B cell (primary cell): ENCODE measurements around the gene CALN1. TPM values are rescaled to one million over a fixed set of nuclear protein-coding genes. Genes with fewer than 3 reads are reported as not detected.

Source experiments
- ATAC-seq: fragments of 200-7000 bp; cut with Tn5 transposase; one replicate; pipeline ENCODE4 v1.10.0; 2021; ENCODE audit warnings: low read depth, mild to moderate bottlenecking, moderate number of reproducible peaks, moderate library complexity
- CTCF ChIA-PET: fragments of 350-600 bp; sonication (Branson Sonifier 250); formaldehyde crosslinking; loops from one replicate; lab custom pipeline; 2021; ENCODE audit warnings: antibody characterized with exemption, inconsistent platforms; lab: Charles Lee
- POLR2A ChIA-PET: fragments of 350-600 bp; sonication (Branson Sonifier 250); formaldehyde crosslinking; loops from one replicate; lab custom pipeline; 2021; ENCODE audit warnings: antibody characterized with exemption; lab: Charles Lee
- DNase-seq: peaks from one replicate; pipeline ENCODE4 v3.0.0; 2013
- H2AFZ ChIP-seq: 2 replicates; pipeline ENCODE4 v1.6.1; 2012; ENCODE audit warnings: mild to moderate bottlenecking, low read depth, low read length; ENCODE audit not compliant: insufficient read depth, poor library complexity, severe bottlenecking
- H3K27ac ChIP-seq, 2 donors: 1 replicate in 1 of 2; 2 replicates in 1 of 2; pipeline ENCODE4 v1.5.1; 2012 to 2013; ENCODE audit warnings: low read length in 2 of 2, mild to moderate bottlenecking in 2 of 2, moderate library complexity in 1 of 2
- H3K27me3 ChIP-seq, 4 experiments: fragments of 200-600 bp in 1 of 4; sonication (generic) in 1 of 4; replicated peaks in 1 of 4; 1 replicate in 2 of 4; 2 replicates in 2 of 4; pipeline versions ENCODE4 v1.6.1 to v1.7.0; 2013 to 2016; ENCODE audit warnings: low read length in 3 of 4, mild to moderate bottlenecking in 2 of 4, mixed read lengths in 1 of 4, moderate library complexity in 1 of 4; ENCODE audit not compliant: insufficient read depth in 4 of 4, control insufficient read depth in 3 of 4; ENCODE audit errors: control extremely low read depth in 1 of 4
- H3K36me3 ChIP-seq, 2 experiments: replicated peaks in 1 of 2; 1 replicate in 1 of 2; 2 replicates in 1 of 2; pipeline versions ENCODE4 v1.6.1 to v1.7.1; 2013; ENCODE audit warnings: low read length in 1 of 2; ENCODE audit not compliant: insufficient read depth in 2 of 2, control insufficient read depth in 1 of 2; ENCODE audit errors: control extremely low read depth in 1 of 2, extremely low read depth in 1 of 2
- H3K4me1 ChIP-seq, 2 donors: fragments of 200-600 bp in 1 of 2; sonication (generic) in 1 of 2; 1 replicate in 1 of 2; 2 replicates in 1 of 2; pipeline versions ENCODE4 v1.5.1 to v1.6.1; 2013 to 2017; ENCODE audit warnings: low read length in 2 of 2; ENCODE audit not compliant: control insufficient read depth in 2 of 2, insufficient read depth in 2 of 2
- H3K4me2 ChIP-seq: replicated peaks from 2 replicates; pipeline ENCODE3; 2012; ENCODE audit warnings: mild to moderate bottlenecking, low read depth, low read length; ENCODE audit not compliant: poor library complexity, severe bottlenecking
- H3K4me3 ChIP-seq, 5 experiments: fragments of 200-600 bp in 1 of 5; sonication (generic) in 1 of 5; 1 replicate in 3 of 5; 2 replicates in 2 of 5; pipeline versions ENCODE4 v1.5.1 to v1.7.0; 2011 to 2016; ENCODE audit warnings: low read length in 4 of 5, mild to moderate bottlenecking in 4 of 5, low read depth in 2 of 5, control low read depth in 1 of 5, moderate library complexity in 1 of 5; ENCODE audit not compliant: insufficient read depth in 1 of 5; ENCODE audit errors: control extremely low read depth in 1 of 5, extremely low read depth in 1 of 5
- H3K79me2 ChIP-seq: fragments of 200-600 bp; sonication (generic); one replicate; pipeline ENCODE4 v1.6.0; 2016; ENCODE audit warnings: low read length; ENCODE audit not compliant: control insufficient read depth, insufficient read depth
- H3K9ac ChIP-seq: fragments of 200-600 bp; sonication (generic); 2 replicates; pipeline ENCODE4 v1.6.1; 2017; ENCODE audit warnings: mild to moderate bottlenecking, low read length, moderate library complexity
- H3K9me3 ChIP-seq, 3 donors: one replicate each; pipeline versions ENCODE4 v1.6.1 to v1.7.1; 2013; ENCODE audit warnings: low read length in 2 of 3; ENCODE audit not compliant: control insufficient read depth in 2 of 3, insufficient read depth in 1 of 3; ENCODE audit errors: control extremely low read depth in 1 of 3
- H4K20me1 ChIP-seq: 2 replicates; pipeline ENCODE4 v1.6.0; 2012; ENCODE audit warnings: mild to moderate bottlenecking, low read length; ENCODE audit not compliant: insufficient read depth, control insufficient read depth, poor library complexity, severe bottlenecking
- H3K27ac Mint-ChIP-seq: one replicate; pipeline ENCODE4 v1.8.0; 2021; ENCODE audit warnings: mixed read lengths
- H3K27me3 Mint-ChIP-seq: one replicate; pipeline ENCODE4 v1.8.0; 2021; ENCODE audit warnings: mixed read lengths
- H3K4me1 Mint-ChIP-seq: one replicate; pipeline ENCODE4 v1.8.0; 2021; ENCODE audit warnings: mixed read lengths
- H3K4me3 Mint-ChIP-seq: one replicate; pipeline ENCODE4 v1.8.0; 2021; ENCODE audit warnings: mixed read lengths
- H3K9me3 Mint-ChIP-seq: one replicate; pipeline ENCODE4 v1.8.0; 2022; ENCODE audit warnings: mixed read lengths; ENCODE audit not compliant: insufficient read depth
- CTCF ChIP-seq: fragments of 200-600 bp; IDR thresholded peaks from one replicate; pipeline ENCODE4 v1.8.0; 2022; ENCODE audit warnings: antibody characterized with exemption, mild to moderate bottlenecking
- EZH2 ChIP-seq: IDR thresholded peaks from 2 replicates; pipeline ENCODE4 v1.6.1; 2012; ENCODE audit warnings: borderline replicate concordance, low read depth, mild to moderate bottlenecking, moderate library complexity, low read length; ENCODE audit not compliant: insufficient read depth, poor library complexity, severe bottlenecking
- WGBS: methylation state at CpG from one replicate; pipeline ENCODE4 v1.1.5; 2013; ENCODE audit warnings: missing lambda C conversion rate; ENCODE audit not compliant: insufficient coverage; 5-methylcytosine and 5-hydroxymethylcytosine counted together
- intact Hi-C: fragments of 100-400 bp; cut with micrococcal nuclease; formaldehyde crosslinking; loops from one replicate; pipeline ENCODE4 v1.10.0; 2022
- polyA plus RNA-seq: library from polyadenylated mRNA; depleted of rRNA; stranded (reverse); fragments of >200 nt; gene quantifications from 2 replicates; pipeline ENCODE4 v1.2.3, GENCODE V29; 2012
- total RNA-seq, 2 donors: library from RNA; stranded (reverse); fragments of 120-200 nt in 1 of 2; gene quantifications; 1 replicate in 1 of 2; 2 replicates in 1 of 2; pipeline versions ENCODE4 v1.2.3 to v1.2.4, GENCODE V29; 2013 to 2022

The CALN1 gene
- total and polyA plus RNA-seq, 2 donors (not counting 1 experiment from before 2014, with no cell fraction given), result not detected

DNA sequence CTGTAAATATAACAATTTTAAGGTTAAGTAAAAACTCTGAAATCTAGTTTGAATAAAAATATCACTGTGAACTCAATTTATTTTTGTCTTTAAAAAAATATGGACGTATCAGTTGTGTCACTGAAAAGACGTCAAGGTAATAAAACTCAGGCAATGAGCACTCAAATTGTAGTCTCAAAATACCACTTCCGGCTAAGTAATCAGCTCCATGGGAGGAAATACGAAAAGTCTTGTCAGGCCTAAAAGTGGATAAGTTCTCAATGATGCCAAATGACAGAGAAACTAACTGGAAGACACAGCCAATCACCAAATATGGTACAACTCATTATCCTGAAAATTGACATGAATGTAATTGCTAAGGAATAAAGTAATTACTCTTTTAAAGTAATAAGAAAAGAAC is 719 bp downstream of the CALN1 start:
- POLR2A ChIA-PET, result no interaction called here
- WGBS, result no CpG with 5 or more reads among the region's 4 CpGs
- intact Hi-C loops, result no loop called here
- no peaks in the 10 kb centered on the region for H4K20me1 ChIP-seq
- H3K4me1 ChIP-seq, result no peaks in the 10 kb centered on the region
- H3K4me2 ChIP-seq, result no peak overlapping the region
- DNase-seq (no peak), ATAC-seq (no peak)
- Mint-ChIP-seq H3K9me3 (no peaks in the 10 kb centered on the region), H3K27ac (no peak overlapping the region), H3K4me3 (no peak overlapping the region), H3K4me1 (no peaks in the 10 kb centered on the region), H3K27me3 (no peaks in the 10 kb centered on the region)
- H3K36me3 ChIP-seq, result no peaks in the 10 kb centered on the region
- H2AFZ ChIP-seq, result no peak overlapping the region
- no peak overlapping the region for H3K9ac ChIP-seq
- TF ChIP-seq EZH2 (no peak), CTCF (no peak)
- H3K9me3 ChIP-seq, result peaks cover 0 to 17% (median 0%) of the 10 kb centered on the region in 3 donors
- H3K27ac ChIP-seq, result no peak overlapping the region
- H3K27me3 ChIP-seq, result no peaks in the 10 kb centered on the region
- no peaks in the 10 kb centered on the region for H3K79me2 ChIP-seq
- CTCF ChIA-PET, result no interaction called here
- H3K4me3 ChIP-seq, result no peak overlapping the region

- no peak overlapping the region for H3K4me2 ChIP-seq
- H3K4me3 Mint-ChIP-seq, result no peak overlapping the region
- no peaks in the 10 kb centered on the region for H3K4me1 ChIP-seq
- no CpG with 5 or more reads among the region's 3 CpGs for WGBS
- H3K36me3 ChIP-seq, result no peaks in the 10 kb centered on the region
- no peak overlapping the region for H3K27ac Mint-ChIP-seq
- no peak overlapping the region for H3K27ac ChIP-seq
- H4K20me1 ChIP-seq, result no peaks in the 10 kb centered on the region
- TF ChIP-seq EZH2 (no peak), CTCF (no peak)
- H3K4me1 Mint-ChIP-seq, result no peaks in the 10 kb centered on the region
- peaks cover 8% of the 10 kb centered on the region for H3K27me3 Mint-ChIP-seq
- intact Hi-C loops, result no loop called here
- peaks cover 0 to 4% (median 0%) of the 10 kb centered on the region in 4 experiments for H3K27me3 ChIP-seq
- ChIA-PET CTCF (no interaction called here), POLR2A (no interaction called here)
- H3K9me3 ChIP-seq, result peaks cover 0 to 19% (median 0%) of the 10 kb centered on the region in 3 donors
- DNase-seq, result no peak
- no peak overlapping the region for H2AFZ ChIP-seq
- H3K79me2 ChIP-seq, result no peaks in the 10 kb centered on the region
- no peak overlapping the region for H3K4me3 ChIP-seq
- no peaks in the 10 kb centered on the region for H3K9me3 Mint-ChIP-seq
- no peak overlapping the region for H3K9ac ChIP-seq
- ATAC-seq, result no peak
Observed at GRCh38 chr7:72409638-72410015, 2.5 kb downstream of the CALN1 start.
